Endothelial cell of umbilical vein (primary cell): Measurements from ENCODE around the gene TMEM178B. TPM values are rescaled to one million over a fixed set of nuclear protein-coding genes. Genes with fewer than 3 reads are reported as not detected.

Experiments
- BruUV-seq: library from RNA; stranded (reverse); fragments of 400-500 nt; replicated peaks from 2 replicates; lab custom pipeline; 2021; lab: Mats Ljungman, UMichigan
- CTCF ChIA-PET: fragments of 300-600, 350-600 bp; sonication (Branson Sonifier 250); formaldehyde crosslinking; loops from one replicate; lab custom pipeline; 2021; ENCODE audit warnings: antibody characterized with exemption, inconsistent platforms; lab: Charles Lee
- POLR2A ChIA-PET: fragments of 300-600, 350-600 bp; sonication (Branson Sonifier 250); formaldehyde crosslinking; loops from one replicate; lab custom pipeline; 2021; ENCODE audit warnings: antibody characterized with exemption, inconsistent platforms; lab: Charles Lee
- DNase-seq: peaks from one replicate; pipeline ENCODE4 v3.0.0-alpha.2; 2011; ENCODE audit warnings: low read depth, low spot score
- FAIRE-seq: peaks from 2 replicates; lab custom pipeline; 2011; peaks lifted over from hg19 to GRCh38; lab: Jason Lieb, UNC
- H2AFZ ChIP-seq: 2 replicates; pipeline ENCODE4 v1.6.0; 2012; ENCODE audit warnings: low read depth, low read length, control low read depth, inconsistent platforms
- H3K27ac ChIP-seq: 2 replicates; pipeline ENCODE4 v1.5.1; 2011; ENCODE audit warnings: low read depth, mild to moderate bottlenecking, control low read depth, low read length, moderate library complexity; ENCODE audit not compliant: insufficient read depth
- H3K27me3 ChIP-seq, 2 experiments: 2 replicates each; pipeline versions ENCODE4 v1.6.0 to v1.6.1; 2011; ENCODE audit warnings: low read length in 2 of 2, mixed read lengths in 1 of 2; ENCODE audit not compliant: control insufficient read depth in 2 of 2, insufficient read depth in 2 of 2
- H3K36me3 ChIP-seq, 2 experiments: 2 replicates in 1 of 2; 3 replicates in 1 of 2; pipeline ENCODE4 v1.5.1; 2011; ENCODE audit warnings: low read length in 2 of 2, mild to moderate bottlenecking in 1 of 2, moderate library complexity in 1 of 2; ENCODE audit not compliant: control insufficient read depth in 2 of 2, insufficient read depth in 2 of 2; ENCODE audit errors: extremely low read depth in 1 of 2
- H3K4me1 ChIP-seq: 3 replicates; pipeline ENCODE4 v1.5.1; 2011; ENCODE audit warnings: mild to moderate bottlenecking, low read length; ENCODE audit not compliant: control insufficient read depth, insufficient read depth; ENCODE audit errors: extremely low read depth
- H3K4me2 ChIP-seq: 2 replicates; pipeline ENCODE4 v1.6.1; 2011; ENCODE audit warnings: low read length, control low read depth, mixed read lengths; ENCODE audit not compliant: insufficient read depth
- H3K4me3 ChIP-seq, 3 experiments: fragments of 200-600 bp in 1 of 3; sonication (generic), shearing (Covaris generic) in 1 of 3; replicated peaks in 1 of 3; 2 replicates each; pipeline ENCODE4 v1.5.1; 2011 to 2016; ENCODE audit warnings: control low read depth in 3 of 3, low read length in 3 of 3, mild to moderate bottlenecking in 2 of 3, inconsistent platforms in 1 of 3, low read depth in 1 of 3, moderate library complexity in 1 of 3; ENCODE audit not compliant: insufficient read depth in 1 of 3
- H3K79me2 ChIP-seq: 2 replicates; pipeline ENCODE4 v1.6.0; 2012; ENCODE audit warnings: low read length, inconsistent platforms; ENCODE audit not compliant: control insufficient read depth, insufficient read depth
- H3K9ac ChIP-seq: replicated peaks from 2 replicates; pipeline ENCODE3; 2011; ENCODE audit warnings: low read length, control low read depth; ENCODE audit not compliant: insufficient read depth; ENCODE audit errors: extremely low read depth
- H3K9me1 ChIP-seq: replicated peaks from 3 replicates; pipeline ENCODE4 v1.6.0; 2011; ENCODE audit warnings: mild to moderate bottlenecking, low read length; ENCODE audit not compliant: control insufficient read depth, insufficient read depth; ENCODE audit errors: extremely low read depth
- H3K9me3 ChIP-seq: replicated peaks from 2 replicates; pipeline ENCODE4 v1.5.1; 2012; ENCODE audit warnings: low read length, inconsistent platforms; ENCODE audit not compliant: control insufficient read depth, insufficient read depth
- H4K20me1 ChIP-seq: replicated peaks from 2 replicates; pipeline ENCODE3; 2011; ENCODE audit warnings: mild to moderate bottlenecking, low read length; ENCODE audit not compliant: control insufficient read depth, insufficient read depth; ENCODE audit errors: extremely low read depth
- CTCF ChIP-seq, 2 donors: IDR thresholded peaks; 1 replicate in 1 of 2; 2 replicates in 1 of 2; pipeline ENCODE4 v1.5.1; 2011; ENCODE audit warnings: low read length in 2 of 2, mild to moderate bottlenecking in 2 of 2, moderate library complexity in 2 of 2, control low read depth in 1 of 2, inconsistent platforms in 1 of 2, low read depth in 1 of 2; ENCODE audit not compliant: insufficient read depth in 1 of 2; ENCODE audit errors: extremely low read depth in 1 of 2
- EZH2 ChIP-seq: IDR thresholded peaks from 2 replicates; pipeline ENCODE4 v1.6.1; 2012; ENCODE audit warnings: borderline replicate concordance, low read depth, mild to moderate bottlenecking, moderate library complexity, low read length, inconsistent platforms; ENCODE audit not compliant: severe bottlenecking
- FOS ChIP-seq: IDR thresholded peaks from 2 replicates; pipeline ENCODE4 v1.6.1; 2011; ENCODE audit warnings: mild to moderate bottlenecking, low read length, moderate library complexity, borderline replicate concordance; ENCODE audit not compliant: insufficient read depth
- GATA2 ChIP-seq: IDR thresholded peaks from 2 replicates; pipeline ENCODE4 v1.7.0; 2011; ENCODE audit warnings: low read depth, mild to moderate bottlenecking, moderate library complexity, mixed read lengths, low read length; ENCODE audit not compliant: insufficient read length, insufficient read depth
- JUN ChIP-seq: IDR thresholded peaks from 2 replicates; pipeline ENCODE4 v1.6.1; 2011; ENCODE audit warnings: borderline replicate concordance, low read depth; ENCODE audit not compliant: insufficient read length, insufficient read depth
- MAX ChIP-seq: IDR thresholded peaks from 2 replicates; pipeline ENCODE4 v1.6.1; 2011; ENCODE audit not compliant: insufficient read depth, insufficient read length
- MYC ChIP-seq: IDR thresholded peaks from one replicate; pipeline ENCODE4 v1.6.1; 2011; ENCODE audit warnings: mild to moderate bottlenecking, low read depth, low read length
- POLR2A ChIP-seq: IDR thresholded peaks from 2 replicates; pipeline ENCODE4 v1.6.1; 2012; ENCODE audit warnings: low read depth, mild to moderate bottlenecking, control low read depth, low read length
- POLR2AphosphoS5 ChIP-seq: IDR thresholded peaks from 2 replicates; pipeline ENCODE4 v1.6.1; 2012; ENCODE audit warnings: low read depth, mild to moderate bottlenecking, control low read depth, low read length, moderate library complexity; ENCODE audit not compliant: insufficient read depth
- dilution Hi-C: fragments of 300-500 bp; cut with MboI; formaldehyde crosslinking; loops from one replicate; pipeline ENCODE4 v1.15.0; 2019; ENCODE audit warnings: low sequenced_read_pairs; ENCODE audit not compliant: extremely low pct_ligation_motif_present
- intact Hi-C: fragments of 100-400 bp; cut with micrococcal nuclease; formaldehyde crosslinking; loops from one replicate; pipeline ENCODE4 v1.10.0; 2022
- polyA plus RNA-seq, 4 experiments: library from polyadenylated mRNA; depleted of rRNA in 3 of 4; stranded (reverse) in 3 of 4; unstranded in 1 of 4; fragments of >200 nt; gene quantifications; 2 replicates each; pipeline versions ENCODE4 v1.2.1 to v1.2.3, GENCODE V29; 2011 to 2012; ENCODE audit warnings: missing spikeins in 1 of 4
- total RNA-seq: library from RNA; stranded (reverse); gene quantifications from 2 replicates; pipeline ENCODE4 v1.2.3, GENCODE V29; 2021

TMEM178B gene
- total and polyA plus RNA-seq, 2 donors (not counting 3 experiments of a cell fraction or from before 2014, with no cell fraction given) = not detected

- Histone ChIP-seq H3K4me2 (no peak overlapping the region), H3K4me1 (no peaks in the 10 kb centered on the region), H3K4me3 (no peak overlapping the region), H3K9me3 (no peaks in the 10 kb centered on the region), H2AFZ (no peak overlapping the region), H3K9ac (no peak overlapping the region), H3K79me2 (no peaks in the 10 kb centered on the region), H3K27me3 (peaks cover 1 to 5% of the 10 kb centered on the region in 2 experiments), H3K9me1 (no peaks in the 10 kb centered on the region), H4K20me1 (no peaks in the 10 kb centered on the region), H3K36me3 (no peaks in the 10 kb centered on the region), H3K27ac (no peak overlapping the region)
- intact Hi-C loops (no loop called here), dilution Hi-C loops (no loop called here)
- FAIRE-seq (no peak), DNase-seq (no peak)
- CTCF ChIA-PET = no interaction called here
- no TSS peak for BruUV-seq
- no peak for TF ChIP-seq MAX
- TF ChIP-seq POLR2A = no peak
- POLR2A ChIA-PET = no interaction called here
These were observed 437.4 kb downstream of the TMEM178B start for GRCh38 chr7:141511316-141511675.

GRCh38 chr7:141511676-141512396 is 438.0 kb downstream of the TMEM178B start:
- FAIRE-seq = no peak
- H3K9me3 ChIP-seq = no peaks in the 10 kb centered on the region
- no peak overlapping the region for H3K9ac ChIP-seq
- intact Hi-C loops (no loop called here), dilution Hi-C loops (no loop called here)
- ChIA-PET POLR2A (no interaction called here), CTCF (no interaction called here)
- H3K36me3 ChIP-seq = no peaks in the 10 kb centered on the region
- H4K20me1 ChIP-seq = no peaks in the 10 kb centered on the region
- no peak overlapping the region for H3K4me2 ChIP-seq
- DNase-seq = no peak
- TF ChIP-seq GATA2 (no peak), MAX (no peak), MYC (no peak), POLR2AphosphoS5 (no peak), CTCF (IDR thresholded peaks at IDR 0.05; ENCODE audit: extremely low read depth in 1 of 2, insufficient read depth in 1 of 2, low read depth in 1 of 2, low read length in 2 of 2) (no peak), EZH2 (no peak), POLR2A (no peak), JUN (no peak), FOS (no peak)
- H3K9me1 ChIP-seq = no peaks in the 10 kb centered on the region
- no peak overlapping the region for H3K4me3 ChIP-seq
- BruUV-seq = no TSS peak
- peaks cover 1 to 5% of the 10 kb centered on the region in 2 experiments for H3K27me3 ChIP-seq
- no peak overlapping the region for H3K27ac ChIP-seq
- no peaks in the 10 kb centered on the region for H3K4me1 ChIP-seq
- H3K79me2 ChIP-seq = no peaks in the 10 kb centered on the region
- H2AFZ ChIP-seq = no peak overlapping the region
